ENCODE data around the gene PHACTR1.

GRCh38 chr6:13228264-13229204 lies 512.0 kb downstream of the PHACTR1 start:
- TF ChIP-seq SP1 (IDR thresholded peaks at IDR 0.05) (no peak), ZNF384 (IDR thresholded peaks at IDR 0.05) (no peak), SUZ12 (IDR thresholded peaks at IDR 0.05) (no peak)
